OCI-LY7 (cell line): ENCODE results near the gene CEP120. TPM values are rescaled to one million over a fixed set of nuclear protein-coding genes. Genes with fewer than 3 reads are reported as not detected.

ENCODE experiments used
- BruUV-seq: library from RNA; stranded (reverse); fragments of 400-500 nt; replicated peaks from 2 replicates; lab custom pipeline; 2021; lab: Mats Ljungman, UMichigan
- CTCF ChIA-PET: fragments of 300-600 bp; sonication (Branson Sonifier 250); formaldehyde crosslinking; loops from one replicate; lab custom pipeline; 2022; ENCODE audit warnings: antibody characterized with exemption; ENCODE audit not compliant: unreplicated experiment; lab: Charles Lee
- POLR2A ChIA-PET: fragments of 300-600 bp; sonication (Branson Sonifier 250); formaldehyde crosslinking; loops from one replicate; lab custom pipeline; 2022; ENCODE audit warnings: antibody characterized with exemption; lab: Charles Lee
- DNase-seq: peaks from one replicate; pipeline ENCODE4 v3.0.0-alpha.2; 2015; ENCODE audit warnings: low spot score
- H2AFZ ChIP-seq: fragments of 200-600 bp; sonication (generic), shearing (Covaris generic); 2 replicates; pipeline ENCODE4 v1.6.1; 2014; ENCODE audit warnings: mild to moderate bottlenecking, antibody characterized with exemption, low read length, moderate library complexity
- H3K27ac ChIP-seq: fragments of 200-600 bp; sonication (generic); 2 replicates; pipeline ENCODE4 v1.5.1; 2014; ENCODE audit warnings: mixed run types, low read depth, mild to moderate bottlenecking, moderate library complexity, low read length, inconsistent platforms; ENCODE audit not compliant: poor library complexity, severe bottlenecking
- H3K36me3 ChIP-seq: fragments of 200-600 bp; sonication (generic); 2 replicates; pipeline ENCODE4 v1.6.1; 2014; ENCODE audit warnings: mild to moderate bottlenecking, antibody characterized with exemption, low read length, moderate library complexity, mixed read lengths; ENCODE audit not compliant: insufficient read depth
- H3K4me1 ChIP-seq: fragments of 200-600 bp; sonication (generic); 2 replicates; pipeline ENCODE4 v1.5.1; 2014; ENCODE audit warnings: mild to moderate bottlenecking, low read length; ENCODE audit not compliant: insufficient read depth, poor library complexity, severe bottlenecking
- H3K4me2 ChIP-seq: fragments of 200-600 bp; sonication (generic); 2 replicates; pipeline ENCODE4 v1.6.1; 2014; ENCODE audit warnings: mild to moderate bottlenecking, low read length
- H3K4me3 ChIP-seq: fragments of 200-600 bp; sonication (generic); 2 replicates; pipeline ENCODE4 v1.5.1; 2014; ENCODE audit warnings: mild to moderate bottlenecking, low read depth, low read length; ENCODE audit not compliant: poor library complexity, severe bottlenecking
- H3K79me2 ChIP-seq: fragments of 200-600 bp; sonication (generic); 2 replicates; pipeline ENCODE4 v1.6.1; 2016; ENCODE audit warnings: low read depth, mild to moderate bottlenecking, low read length, moderate library complexity, mixed read lengths; ENCODE audit not compliant: insufficient read depth
- H3K9me2 ChIP-seq: fragments of 200-600 bp; sonication (generic); 2 replicates; pipeline ENCODE4 v1.6.1; 2016; ENCODE audit warnings: mild to moderate bottlenecking, low read length, mixed read lengths; ENCODE audit not compliant: insufficient read depth
- H3K9me3 ChIP-seq: fragments of 200-600 bp; sonication (generic); 2 replicates; pipeline ENCODE4 v1.6.1; 2014; ENCODE audit warnings: mild to moderate bottlenecking, mixed run types, low read length, mixed read lengths
- H4K20me1 ChIP-seq: fragments of 200-600 bp; sonication (generic); 2 replicates; pipeline ENCODE4 v1.6.1; 2014; ENCODE audit warnings: mild to moderate bottlenecking, antibody characterized with exemption, low read length, moderate library complexity, mixed read lengths; ENCODE audit not compliant: insufficient read depth
- EZH2phosphoT487 ChIP-seq: fragments of 200-600 bp; sonication (generic); IDR thresholded peaks from 2 replicates; pipeline ENCODE4 v1.6.1; 2018; ENCODE audit warnings: low read depth, borderline replicate concordance, mild to moderate bottlenecking, mixed run types, antibody characterized with exemption, low read length, moderate library complexity, mixed read lengths
- intact Hi-C: fragments of 100-400 bp; cut with micrococcal nuclease; formaldehyde crosslinking; loops from one replicate; pipeline ENCODE4 v1.10.0; 2022; ENCODE audit not compliant: unreplicated experiment
- total RNA-seq, 2 experiments: library from RNA; depleted of rRNA in 1 of 2; stranded (reverse); fragments of >200 nt in 1 of 2; shearing (Covaris generic) in 1 of 2; gene quantifications; 2 replicates each; pipeline ENCODE4 v1.2.3, GENCODE V29; 2014 to 2022
- TF ChIP-seq, protein P1 (sequence below): fragments of 200-600 bp; sonication (generic); conservative IDR thresholded peaks from 2 replicates; pipeline ENCODE4 v1.5.1; 2014; ENCODE audit warnings: mild to moderate bottlenecking, antibody characterized with exemption, low read length, moderate library complexity, mixed read lengths

Gene CEP120
- total RNA-seq, 2 experiments from 2014 or later: 18.0 to 23.8 TPM

DNA sequence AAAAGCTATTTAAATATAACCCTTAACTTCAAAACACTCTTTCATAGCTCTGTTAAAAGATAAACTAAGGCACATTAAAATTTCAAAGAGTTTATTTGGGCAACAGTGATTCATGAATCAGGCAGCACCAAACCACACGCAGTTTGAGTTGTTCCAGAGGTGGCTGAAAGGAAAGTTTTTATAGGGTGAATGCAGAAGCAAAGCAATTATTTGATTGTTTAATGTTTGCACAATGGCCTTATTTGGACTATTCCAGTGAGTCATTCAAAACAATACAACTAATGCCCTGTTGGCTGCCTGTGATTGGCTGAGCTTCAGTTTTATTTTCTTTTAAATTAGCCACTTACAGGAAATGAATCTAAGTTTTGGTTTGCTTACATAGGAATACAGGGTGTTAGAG is 125.3 kb downstream of the CEP120 start:
- CTCF ChIA-PET: no interaction called here
- no peak overlapping the region for H3K4me3 ChIP-seq
- intact Hi-C loops: no loop called here
- TF ChIP-seq EZH2phosphoT487: no peak
- TF ChIP-seq, protein P1, sequence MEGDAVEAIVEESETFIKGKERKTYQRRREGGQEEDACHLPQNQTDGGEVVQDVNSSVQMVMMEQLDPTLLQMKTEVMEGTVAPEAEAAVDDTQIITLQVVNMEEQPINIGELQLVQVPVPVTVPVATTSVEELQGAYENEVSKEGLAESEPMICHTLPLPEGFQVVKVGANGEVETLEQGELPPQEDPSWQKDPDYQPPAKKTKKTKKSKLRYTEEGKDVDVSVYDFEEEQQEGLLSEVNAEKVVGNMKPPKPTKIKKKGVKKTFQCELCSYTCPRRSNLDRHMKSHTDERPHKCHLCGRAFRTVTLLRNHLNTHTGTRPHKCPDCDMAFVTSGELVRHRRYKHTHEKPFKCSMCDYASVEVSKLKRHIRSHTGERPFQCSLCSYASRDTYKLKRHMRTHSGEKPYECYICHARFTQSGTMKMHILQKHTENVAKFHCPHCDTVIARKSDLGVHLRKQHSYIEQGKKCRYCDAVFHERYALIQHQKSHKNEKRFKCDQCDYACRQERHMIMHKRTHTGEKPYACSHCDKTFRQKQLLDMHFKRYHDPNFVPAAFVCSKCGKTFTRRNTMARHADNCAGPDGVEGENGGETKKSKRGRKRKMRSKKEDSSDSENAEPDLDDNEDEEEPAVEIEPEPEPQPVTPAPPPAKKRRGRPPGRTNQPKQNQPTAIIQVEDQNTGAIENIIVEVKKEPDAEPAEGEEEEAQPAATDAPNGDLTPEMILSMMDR: no peak
- no peak overlapping the region for H3K27ac ChIP-seq
- H3K4me2 ChIP-seq: no peak overlapping the region
- no peaks in the 10 kb centered on the region for H3K9me2 ChIP-seq
- no peak for DNase-seq
- no peaks in the 10 kb centered on the region for H3K9me3 ChIP-seq
- no peaks in the 10 kb centered on the region for H3K79me2 ChIP-seq
- POLR2A ChIA-PET: interaction anchor here (0.7 kb wide), 1 partner anchor 11 kb away, joined by 3 read pairs; no protein-coding TSS in a partner anchor
- H2AFZ ChIP-seq: no peak overlapping the region
- H3K36me3 ChIP-seq: no peaks in the 10 kb centered on the region
- BruUV-seq: no TSS peak
- H3K4me1 ChIP-seq: no peaks in the 10 kb centered on the region
- no peaks in the 10 kb centered on the region for H4K20me1 ChIP-seq

DNA sequence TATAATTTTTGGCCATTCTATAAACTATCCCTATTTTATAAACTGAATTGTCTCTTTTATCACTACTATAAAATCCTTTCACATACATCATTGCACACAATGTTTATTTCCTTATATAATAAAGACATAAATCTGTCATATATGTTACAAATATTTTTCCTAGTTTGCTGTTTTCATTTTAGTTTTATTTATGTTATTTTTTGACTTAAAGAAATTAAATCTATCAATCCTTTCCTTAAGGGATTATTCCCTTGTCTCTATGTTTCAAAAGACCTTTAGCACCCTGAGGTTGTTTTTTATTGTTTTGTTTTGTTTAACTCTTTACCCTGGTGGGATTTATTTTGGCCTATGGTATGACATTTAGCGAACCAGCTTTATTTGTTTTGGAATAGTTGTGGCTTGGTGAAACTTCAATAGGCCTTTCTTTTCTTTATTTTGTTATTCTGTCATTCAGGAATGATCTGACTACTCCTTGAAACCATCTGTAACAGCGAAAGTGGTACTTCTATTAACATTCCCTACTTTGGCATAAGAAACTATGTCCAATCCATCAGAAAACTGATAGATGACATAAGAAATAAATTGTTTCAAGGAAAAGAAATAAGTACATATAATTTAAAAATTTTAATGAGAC is 125.9 kb downstream of the CEP120 start:
- Histone ChIP-seq H3K4me2 (no peak overlapping the region), H3K4me3 (no peak overlapping the region), H3K9me3 (no peaks in the 10 kb centered on the region), H3K4me1 (no peaks in the 10 kb centered on the region), H3K27ac (no peak overlapping the region), H3K79me2 (no peaks in the 10 kb centered on the region), H2AFZ (no peak overlapping the region), H3K9me2 (no peaks in the 10 kb centered on the region), H4K20me1 (no peaks in the 10 kb centered on the region), H3K36me3 (no peaks in the 10 kb centered on the region)
- POLR2A ChIA-PET: interaction anchor here (0.7 kb wide), 1 partner anchor 11 kb away, joined by 3 read pairs; no protein-coding TSS in a partner anchor
- BruUV-seq: no TSS peak
- no peak for DNase-seq
- CTCF ChIA-PET: no interaction called here
- TF ChIP-seq, protein P1: no peak
- intact Hi-C loops: no loop called here

Other genes starting within 250 kb of the CEP120 start
- 21.0 and 23.1 TPM in 2 replicates for gene CSNK1G3, start 88.8 kb upstream of the CEP120 start, total RNA-seq (2014; rRNA removed; shearing (Covaris generic))
- 20.9 and 23.0 TPM in 2 replicates for gene CSNK1G3, start 88.8 kb upstream of the CEP120 start, total RNA-seq (2022)